CMK (cell line): ENCODE measurements around the gene LANCL3.

Source experiments
- DNase-seq: peaks from one replicate; pipeline ENCODE4 v3.0.0-alpha.2; 2010; ENCODE audit warnings: low read depth

LANCL3 gene

GRCh38 chrX:37684426-37684825 is 113.0 kb downstream of the LANCL3 start:
- DNase-seq = no peak

GRCh38 chrX:37684973-37685372 is 113.5 kb downstream of the LANCL3 start:
- DNase-seq = no peak

GRCh38 chrX:37685381-37686359 is 114.2 kb downstream of the LANCL3 start, which contains the start of gene XK:
TSS of gene XK (plus strand) at chrX:37685791. CDS start at chrX:37685962, 171 bp downstream.
- DNase-seq = peak; percentile 73

GRCh38 chrX:37686369-37686995 is 115.0 kb downstream of the LANCL3 start:
- no peak for DNase-seq

- DNase-seq = no peak
These were observed 115.5 kb downstream of the LANCL3 start for GRCh38 chrX:37686996-37687395.

- no peak for DNase-seq
These were observed 118.7 kb downstream of the LANCL3 start for GRCh38 chrX:37690119-37690518.

- no peak for DNase-seq
These were observed 121.5 kb downstream of the LANCL3 start for GRCh38 chrX:37692918-37693317.

- no peak for DNase-seq
These were observed 125.8 kb downstream of the LANCL3 start for GRCh38 chrX:37697169-37697760.

- no peak for DNase-seq
These were observed 130.1 kb downstream of the LANCL3 start for GRCh38 chrX:37701588-37701987.

GRCh38 chrX:37711991-37712390 is 140.5 kb downstream of the LANCL3 start:
- no peak for DNase-seq

- DNase-seq = no peak
These were observed 141.0 kb downstream of the LANCL3 start for GRCh38 chrX:37712458-37712857.

- no peak for DNase-seq
These were observed 143.0 kb downstream of the LANCL3 start for GRCh38 chrX:37714479-37714878.

- DNase-seq = peak; percentile 78
These were observed 145.1 kb downstream of the LANCL3 start for GRCh38 chrX:37716602-37717001.

GRCh38 chrX:37717708-37718107 is 146.2 kb downstream of the LANCL3 start:
- no peak for DNase-seq

GRCh38 chrX:37722595-37722994 is 151.1 kb downstream of the LANCL3 start:
- DNase-seq = no peak

- no peak for DNase-seq
These were observed 154.9 kb downstream of the LANCL3 start for GRCh38 chrX:37726346-37726745.
